ENCODE results near the gene MROH8.
A peak's percentile ranks its signal among the peaks of the same experiment; 100 is the strongest.

MROH8 gene

GRCh38 chr20:37178839-37179682, at the start of gene MROH8, which contains the start of gene RPN2:
Gene MROH8, minus strand, starts transcription at chr20:37179548.
Gene RPN2, plus strand, starts transcription at chr20:37179330. Its CDS starts 27 bp downstream, at chr20:37179357.
- peak; percentile 99 for DNase-seq

- DNase-seq = no peak
Measured at GRCh38 chr20:37228656-37229055, 49.3 kb upstream of the MROH8 start.

GRCh38 chr20:37228082-37228481, 48.7 kb upstream of the MROH8 start:
- no peak for DNase-seq

- no peak for DNase-seq
Measured at GRCh38 chr20:37226889-37227288, 47.5 kb upstream of the MROH8 start.

- no peak for DNase-seq
Measured at GRCh38 chr20:37225146-37225545, 45.8 kb upstream of the MROH8 start.

- DNase-seq = peak; percentile 40
Measured at GRCh38 chr20:37223053-37223452, 43.7 kb upstream of the MROH8 start.

- DNase-seq = no peak
Measured at GRCh38 chr20:37222086-37222485, 42.7 kb upstream of the MROH8 start.

- DNase-seq = no peak
Measured at GRCh38 chr20:37220731-37221130, 41.4 kb upstream of the MROH8 start.

GRCh38 chr20:37219751-37220668, 40.7 kb upstream of the MROH8 start:
- DNase-seq = no peak

GRCh38 chr20:37218976-37219375, 39.6 kb upstream of the MROH8 start:
- no peak for DNase-seq

GRCh38 chr20:37218441-37218840, 39.1 kb upstream of the MROH8 start:
- DNase-seq = no peak

- no peak for DNase-seq
Measured at GRCh38 chr20:37209661-37210314, 30.4 kb upstream of the MROH8 start.

- DNase-seq = no peak
Measured at GRCh38 chr20:37209193-37209592, 29.8 kb upstream of the MROH8 start.

- DNase-seq = no peak
Measured at GRCh38 chr20:37207171-37207570, 27.8 kb upstream of the MROH8 start.

GRCh38 chr20:37205794-37206193, 26.4 kb upstream of the MROH8 start:
- no peak for DNase-seq

GRCh38 chr20:37205130-37205529, 25.8 kb upstream of the MROH8 start:
- DNase-seq = no peak

GRCh38 chr20:37204056-37204455, 24.7 kb upstream of the MROH8 start:
- DNase-seq = no peak

GRCh38 chr20:37202267-37202943, 23.1 kb upstream of the MROH8 start:
- DNase-seq = peak; percentile 63

- DNase-seq = no peak
Measured at GRCh38 chr20:37201827-37202162, 22.4 kb upstream of the MROH8 start.

GRCh38 chr20:37200926-37201826, 21.8 kb upstream of the MROH8 start:
- DNase-seq = no peak

GRCh38 chr20:37200376-37200775, 21.0 kb upstream of the MROH8 start:
- DNase-seq = no peak

All from DMS53 (cell line).